Panc1 (cell line): ENCODE measurements around the gene SHISA9.

Experiments
- CTCF ChIP-seq: fragments of 450-650 bp; IDR thresholded peaks from 2 replicates; pipeline ENCODE4 v1.5.1; 2017; ENCODE audit warnings: mild to moderate bottlenecking
- POLR2AphosphoS5 ChIP-seq: IDR thresholded peaks from 2 replicates; pipeline ENCODE4 v1.6.1; 2012; ENCODE audit warnings: mild to moderate bottlenecking, low read depth, low read length, moderate library complexity
- SIN3A ChIP-seq: IDR thresholded peaks from 2 replicates; pipeline ENCODE4 v1.6.1; 2012; ENCODE audit warnings: low read depth, mild to moderate bottlenecking, low read length, moderate library complexity, borderline replicate concordance; ENCODE audit not compliant: insufficient read depth
- TF ChIP-seq, protein P1 (sequence below), 2 experiments: IDR thresholded peaks; 2 replicates each; pipeline ENCODE4 v1.6.1; 2011 to 2012; ENCODE audit warnings: low read depth in 2 of 2, control low read depth in 1 of 2, low read length in 1 of 2, mild to moderate bottlenecking in 1 of 2, moderate library complexity in 1 of 2; ENCODE audit not compliant: insufficient read depth in 1 of 2

- TF ChIP-seq CTCF = 0 out of 2 replicates have a peak, but pooled peaks have one; percentile 9
- TF ChIP-seq, protein P1, sequence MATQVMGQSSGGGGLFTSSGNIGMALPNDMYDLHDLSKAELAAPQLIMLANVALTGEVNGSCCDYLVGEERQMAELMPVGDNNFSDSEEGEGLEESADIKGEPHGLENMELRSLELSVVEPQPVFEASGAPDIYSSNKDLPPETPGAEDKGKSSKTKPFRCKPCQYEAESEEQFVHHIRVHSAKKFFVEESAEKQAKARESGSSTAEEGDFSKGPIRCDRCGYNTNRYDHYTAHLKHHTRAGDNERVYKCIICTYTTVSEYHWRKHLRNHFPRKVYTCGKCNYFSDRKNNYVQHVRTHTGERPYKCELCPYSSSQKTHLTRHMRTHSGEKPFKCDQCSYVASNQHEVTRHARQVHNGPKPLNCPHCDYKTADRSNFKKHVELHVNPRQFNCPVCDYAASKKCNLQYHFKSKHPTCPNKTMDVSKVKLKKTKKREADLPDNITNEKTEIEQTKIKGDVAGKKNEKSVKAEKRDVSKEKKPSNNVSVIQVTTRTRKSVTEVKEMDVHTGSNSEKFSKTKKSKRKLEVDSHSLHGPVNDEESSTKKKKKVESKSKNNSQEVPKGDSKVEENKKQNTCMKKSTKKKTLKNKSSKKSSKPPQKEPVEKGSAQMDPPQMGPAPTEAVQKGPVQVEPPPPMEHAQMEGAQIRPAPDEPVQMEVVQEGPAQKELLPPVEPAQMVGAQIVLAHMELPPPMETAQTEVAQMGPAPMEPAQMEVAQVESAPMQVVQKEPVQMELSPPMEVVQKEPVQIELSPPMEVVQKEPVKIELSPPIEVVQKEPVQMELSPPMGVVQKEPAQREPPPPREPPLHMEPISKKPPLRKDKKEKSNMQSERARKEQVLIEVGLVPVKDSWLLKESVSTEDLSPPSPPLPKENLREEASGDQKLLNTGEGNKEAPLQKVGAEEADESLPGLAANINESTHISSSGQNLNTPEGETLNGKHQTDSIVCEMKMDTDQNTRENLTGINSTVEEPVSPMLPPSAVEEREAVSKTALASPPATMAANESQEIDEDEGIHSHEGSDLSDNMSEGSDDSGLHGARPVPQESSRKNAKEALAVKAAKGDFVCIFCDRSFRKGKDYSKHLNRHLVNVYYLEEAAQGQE (IDR thresholded peaks at IDR 0.05; ENCODE audit: insufficient read depth in 1 of 2, low read depth in 2 of 2, low read length in 1 of 2) = no peak
- no peak for TF ChIP-seq POLR2AphosphoS5
- TF ChIP-seq SIN3A = no peak
Measured at GRCh38 chr16:12951392-12951791, 50.0 kb downstream of the SHISA9 start.
